T-helper 1 cell treated with Interleukin-12 subunit alpha and Interleukin-12 subunit beta and Interleukin-4 antibody, amounts not matched to agents 30 μg/mL and 1 μg/mL, for 36 hours (primary cell): ENCODE data around the gene ZNF678.

Experiments used
- H3K27ac Mint-ChIP-seq: one replicate; pipeline ENCODE4 v1.8.0; 2021; ENCODE audit warnings: mild to moderate bottlenecking, mixed read lengths
- H3K27me3 Mint-ChIP-seq: one replicate; pipeline ENCODE4 v1.8.0; 2021; ENCODE audit warnings: low read depth, mixed read lengths
- H3K36me3 Mint-ChIP-seq: one replicate; pipeline ENCODE4 v1.8.0; 2021; ENCODE audit warnings: low read depth, mixed read lengths
- H3K4me1 Mint-ChIP-seq: one replicate; pipeline ENCODE4 v1.8.0; 2021; ENCODE audit warnings: low read depth, mixed read lengths
- H3K4me3 Mint-ChIP-seq: one replicate; pipeline ENCODE4 v1.8.0; 2021; ENCODE audit warnings: mild to moderate bottlenecking, moderate library complexity, mixed read lengths
- H3K9me3 Mint-ChIP-seq: one replicate; pipeline ENCODE4 v1.8.0; 2021; ENCODE audit warnings: mixed read lengths

The ZNF678 gene

DNA sequence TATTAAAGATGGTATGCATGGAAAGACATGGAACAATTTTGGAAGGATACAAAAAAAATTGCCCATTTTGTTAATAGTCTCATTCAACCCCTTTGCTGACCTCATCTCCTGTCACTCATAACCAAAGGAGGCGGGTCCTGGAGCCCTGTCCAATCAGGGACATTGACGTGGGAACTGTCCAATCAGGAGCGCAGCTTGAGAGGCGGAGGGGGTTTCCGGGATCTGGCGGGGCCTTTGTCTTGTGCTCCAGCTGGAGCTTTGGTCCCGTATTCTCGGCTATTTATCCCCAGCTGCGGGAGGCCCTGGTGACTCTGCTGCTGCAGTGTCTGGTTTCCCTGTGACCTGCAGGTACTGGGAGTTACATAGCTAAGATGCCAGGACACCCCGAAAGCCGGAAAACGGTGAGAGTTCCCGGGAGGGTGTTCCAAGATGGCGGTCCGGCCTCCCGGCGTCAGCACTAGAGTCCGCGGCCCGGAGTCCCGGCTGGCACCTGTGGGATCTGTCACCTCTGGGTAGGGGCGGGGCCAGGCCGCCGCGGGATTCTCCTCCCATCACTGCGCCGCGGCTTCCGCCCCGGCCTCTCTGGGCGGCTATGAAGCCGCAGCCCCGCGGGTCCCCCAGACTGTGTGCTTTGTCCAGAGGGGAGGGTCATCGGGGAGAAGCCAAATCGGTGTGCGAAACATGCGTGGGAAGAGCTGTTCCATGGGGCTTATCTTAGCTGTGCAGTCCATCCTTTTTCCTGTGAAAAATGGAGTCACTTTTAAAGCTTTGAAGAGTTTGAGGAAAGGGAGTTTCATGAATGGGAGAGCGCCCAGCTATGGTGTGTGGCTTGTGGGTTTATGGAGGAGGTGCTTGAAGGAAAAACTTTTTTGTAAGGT is at the start of gene ZNF678:
Gene ZNF678, plus strand, starts transcription at position 233 of the 878 bp plus-strand sequence. CDS start 87,436 bp downstream, outside the sequence.
- peaks cover 15% of the 10 kb centered on the region for H3K9me3 Mint-ChIP-seq
- peak within 1 kb of the TSS; percentile 88 for H3K27ac Mint-ChIP-seq
- H3K36me3 Mint-ChIP-seq, result peaks cover 10% of the 10 kb centered on the region
- H3K4me1 Mint-ChIP-seq, result peaks cover 17% of the 10 kb centered on the region
- H3K27me3 Mint-ChIP-seq, result peaks cover 21% of the 10 kb centered on the region
- H3K4me3 Mint-ChIP-seq, result peak within 1 kb of the TSS; percentile 89

DNA sequence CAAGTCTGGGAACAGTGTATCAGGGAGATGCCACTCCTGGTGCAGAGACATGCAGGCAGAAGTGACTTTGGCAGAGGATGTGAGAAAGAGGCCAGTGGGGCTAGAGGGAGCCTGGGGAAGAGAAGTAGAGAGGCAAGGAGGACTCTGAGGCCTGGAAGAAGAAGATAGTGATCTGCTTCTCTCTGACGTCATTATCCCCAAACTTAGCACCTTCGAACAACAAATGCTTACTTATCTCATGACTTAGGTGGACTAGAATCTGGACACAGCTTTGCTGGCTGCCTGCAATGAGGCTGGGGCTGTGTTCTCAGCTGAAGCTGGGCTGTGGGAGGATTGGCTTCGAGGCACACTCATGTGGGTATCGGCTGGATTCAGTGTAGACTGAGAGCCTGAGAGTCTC is 44.5 kb upstream of the ZNF678 start:
- Mint-ChIP-seq H3K4me3 (no peak overlapping the region), H3K27ac (no peak overlapping the region), H3K4me1 (no peaks in the 10 kb centered on the region), H3K27me3 (peaks cover 3% of the 10 kb centered on the region), H3K36me3 (no peaks in the 10 kb centered on the region), H3K9me3 (no peaks in the 10 kb centered on the region)

DNA sequence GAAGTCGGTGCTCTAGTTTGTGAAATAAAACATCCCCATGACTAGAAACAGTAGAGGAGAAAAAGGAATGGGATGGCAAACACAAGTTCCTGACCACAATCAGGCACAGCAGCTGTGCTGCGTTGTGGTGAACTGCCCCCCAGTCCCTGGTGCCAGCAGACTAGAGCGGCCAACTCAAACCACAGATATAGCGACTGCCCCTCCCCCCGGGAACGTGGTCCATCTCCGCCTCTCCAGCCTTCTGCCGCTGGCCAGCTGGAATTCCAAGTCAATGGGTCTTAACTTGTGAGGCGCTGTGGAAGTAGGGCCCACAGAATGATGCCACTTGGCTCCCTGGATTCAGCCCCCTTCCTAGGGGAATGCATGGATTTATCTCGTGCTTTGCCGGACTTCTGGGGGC is 41.6 kb upstream of the ZNF678 start:
- Mint-ChIP-seq H3K36me3 (no peaks in the 10 kb centered on the region), H3K4me3 (no peak overlapping the region), H3K9me3 (no peaks in the 10 kb centered on the region), H3K4me1 (no peaks in the 10 kb centered on the region), H3K27ac (no peak overlapping the region), H3K27me3 (peaks cover 3% of the 10 kb centered on the region)

DNA sequence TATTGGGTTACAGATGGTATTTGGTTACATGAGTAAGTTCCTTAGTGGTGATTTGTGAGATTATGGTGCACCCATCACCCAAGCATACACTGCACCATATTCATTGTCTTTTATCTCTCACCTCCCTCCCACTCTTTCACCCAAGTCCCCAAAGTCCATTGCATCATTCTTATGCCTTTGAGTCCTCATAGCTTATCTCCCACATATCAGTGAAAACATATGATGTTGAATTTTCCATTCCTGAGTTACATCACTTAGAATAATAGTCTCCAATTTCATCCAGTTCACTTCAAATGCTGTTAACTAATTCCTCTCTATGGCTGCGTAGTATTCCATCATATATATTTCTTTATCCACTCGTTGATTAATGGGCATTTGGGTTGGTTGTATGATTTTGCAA is 36.8 kb upstream of the ZNF678 start:
- H3K4me1 Mint-ChIP-seq, result no peaks in the 10 kb centered on the region
- H3K27ac Mint-ChIP-seq, result no peak overlapping the region
- H3K9me3 Mint-ChIP-seq, result peaks cover 25% of the 10 kb centered on the region
- H3K4me3 Mint-ChIP-seq, result no peak overlapping the region
- no peaks in the 10 kb centered on the region for H3K27me3 Mint-ChIP-seq
- H3K36me3 Mint-ChIP-seq, result no peaks in the 10 kb centered on the region

GRCh38 chr1:227532019-227532619 is 31.2 kb upstream of the ZNF678 start:
- Mint-ChIP-seq H3K9me3 (peaks cover 29% of the 10 kb centered on the region), H3K36me3 (no peaks in the 10 kb centered on the region), H3K27me3 (no peaks in the 10 kb centered on the region), H3K4me3 (no peak overlapping the region), H3K27ac (no peak overlapping the region), H3K4me1 (no peaks in the 10 kb centered on the region)

DNA sequence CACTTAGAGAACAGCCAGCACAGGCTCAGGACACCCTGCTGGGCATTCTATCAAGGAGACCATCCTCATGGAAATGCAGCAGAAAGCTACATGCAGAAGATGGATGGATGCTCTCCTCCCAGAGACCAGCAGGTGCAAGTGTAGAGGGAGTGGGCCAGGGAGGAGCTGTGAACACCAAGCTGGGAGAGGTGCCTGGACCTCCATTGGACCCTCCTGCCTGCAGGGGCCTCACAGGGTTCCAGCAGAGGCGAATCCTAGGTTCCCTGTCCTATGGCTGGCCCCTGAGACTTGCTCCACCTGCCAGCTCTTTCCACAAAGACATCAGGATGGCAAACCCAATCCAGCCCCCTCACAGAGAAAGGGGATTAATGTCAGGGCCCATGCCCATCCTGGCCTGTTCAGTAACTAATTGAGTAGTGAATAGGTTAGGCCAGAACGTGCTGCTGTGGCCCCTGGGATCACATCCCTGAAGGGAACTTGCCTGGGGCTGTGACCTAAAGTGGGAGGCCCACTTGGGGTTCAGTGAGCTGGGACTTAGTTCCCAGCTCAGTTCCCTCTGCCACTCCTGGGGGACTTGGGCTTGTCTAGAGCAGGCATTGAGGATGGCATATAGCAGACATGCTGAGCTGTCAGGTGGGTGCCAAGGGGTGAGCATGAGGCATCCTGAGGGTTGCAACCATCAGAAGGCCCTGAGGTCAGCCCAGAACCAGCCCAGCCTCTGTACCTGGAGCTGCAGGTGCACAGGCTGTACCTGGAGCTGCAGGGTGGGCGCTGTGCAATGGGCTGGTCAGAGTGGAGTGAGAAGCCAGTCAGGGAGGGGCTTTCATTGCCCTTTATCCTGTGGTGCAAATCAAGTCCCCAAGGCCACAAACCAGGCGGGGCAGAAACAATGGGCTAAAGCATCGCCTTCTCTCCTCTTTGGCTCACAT is 22.9 kb upstream of the ZNF678 start:
- Mint-ChIP-seq H3K9me3 (no peaks in the 10 kb centered on the region), H3K27me3 (peaks cover 4% of the 10 kb centered on the region), H3K27ac (no peak overlapping the region), H3K36me3 (no peaks in the 10 kb centered on the region), H3K4me1 (peaks cover 3% of the 10 kb centered on the region), H3K4me3 (no peak overlapping the region)

DNA sequence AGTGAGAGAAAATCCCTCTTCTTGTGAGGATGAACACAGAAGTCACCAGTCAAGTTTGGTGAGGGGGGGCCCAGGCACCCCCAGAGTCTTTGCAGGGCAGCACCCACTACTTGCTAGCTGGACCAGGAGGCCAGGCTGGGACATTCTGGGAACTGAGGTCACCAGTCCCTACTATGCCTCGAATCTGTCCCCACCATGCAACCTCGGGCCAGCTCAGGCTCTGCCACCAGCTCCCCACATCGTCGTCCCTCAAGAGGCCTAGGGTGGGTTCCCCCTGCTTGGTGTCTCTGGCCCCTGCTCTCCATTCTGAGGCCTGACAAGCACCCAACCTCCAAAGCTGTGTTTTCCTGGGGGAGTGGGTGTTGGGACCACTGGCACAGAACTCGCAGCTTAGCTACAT is 22.2 kb upstream of the ZNF678 start:
- Mint-ChIP-seq H3K9me3 (no peaks in the 10 kb centered on the region), H3K27ac (no peak overlapping the region), H3K36me3 (no peaks in the 10 kb centered on the region), H3K27me3 (peaks cover 4% of the 10 kb centered on the region), H3K4me3 (no peak overlapping the region), H3K4me1 (peaks cover 3% of the 10 kb centered on the region)

- Mint-ChIP-seq H3K27me3 (peaks cover 4% of the 10 kb centered on the region), H3K4me3 (no peak overlapping the region), H3K36me3 (no peaks in the 10 kb centered on the region), H3K27ac (no peak overlapping the region), H3K9me3 (no peaks in the 10 kb centered on the region), H3K4me1 (peaks cover 3% of the 10 kb centered on the region)
These were observed 21.6 kb upstream of the ZNF678 start for GRCh38 chr1:227541796-227542152.

- H3K4me1 Mint-ChIP-seq, result peaks cover 3% of the 10 kb centered on the region
- H3K27me3 Mint-ChIP-seq, result peaks cover 4% of the 10 kb centered on the region
- no peaks in the 10 kb centered on the region for H3K36me3 Mint-ChIP-seq
- no peak overlapping the region for H3K27ac Mint-ChIP-seq
- no peaks in the 10 kb centered on the region for H3K9me3 Mint-ChIP-seq
- peak overlapping the region; percentile 25 for H3K4me3 Mint-ChIP-seq
These were observed 20.9 kb upstream of the ZNF678 start for GRCh38 chr1:227542153-227543120.

DNA sequence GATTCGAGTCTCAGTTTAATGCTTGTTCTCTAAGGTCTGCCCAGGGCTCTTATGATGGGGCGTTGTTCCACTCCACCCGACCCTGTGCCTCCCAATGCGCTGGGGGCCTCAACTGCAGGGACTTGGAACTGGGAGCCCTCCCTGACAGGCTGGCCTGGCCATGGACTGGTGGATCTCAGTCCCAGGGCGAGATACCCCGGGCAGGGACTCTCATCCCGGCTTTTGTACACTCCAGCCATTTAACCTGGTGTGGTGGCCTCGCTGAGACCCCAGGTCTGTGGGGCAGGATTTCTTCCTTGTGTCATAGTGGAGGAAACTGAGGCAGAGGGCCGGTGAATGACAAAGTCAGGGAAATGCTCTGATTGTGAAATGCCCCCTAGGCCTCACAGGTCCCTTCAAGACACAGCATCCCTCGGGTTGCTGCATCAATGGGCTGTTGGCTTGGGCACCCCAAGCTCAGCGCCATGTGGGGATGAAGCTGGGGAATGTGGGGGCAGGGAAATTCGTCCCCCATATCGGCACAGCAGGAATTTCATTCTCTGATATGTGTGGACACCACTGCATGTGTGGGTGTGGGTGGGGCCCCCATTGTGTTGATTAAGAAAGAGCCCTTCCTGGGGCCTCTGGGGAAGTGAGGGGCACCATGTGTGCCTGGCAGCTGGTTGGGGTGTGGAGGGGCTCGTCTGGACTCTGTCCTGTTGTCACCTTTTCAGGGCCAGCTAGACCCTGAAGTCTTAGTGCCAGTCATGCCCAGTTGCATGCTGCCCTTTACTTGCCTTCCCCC is 19.9 kb upstream of the ZNF678 start:
- Mint-ChIP-seq H3K4me1 (peaks cover 3% of the 10 kb centered on the region), H3K27me3 (peaks cover 4% of the 10 kb centered on the region), H3K27ac (no peak overlapping the region), H3K9me3 (no peaks in the 10 kb centered on the region), H3K4me3 (peak overlapping the region; percentile 25), H3K36me3 (no peaks in the 10 kb centered on the region)

DNA sequence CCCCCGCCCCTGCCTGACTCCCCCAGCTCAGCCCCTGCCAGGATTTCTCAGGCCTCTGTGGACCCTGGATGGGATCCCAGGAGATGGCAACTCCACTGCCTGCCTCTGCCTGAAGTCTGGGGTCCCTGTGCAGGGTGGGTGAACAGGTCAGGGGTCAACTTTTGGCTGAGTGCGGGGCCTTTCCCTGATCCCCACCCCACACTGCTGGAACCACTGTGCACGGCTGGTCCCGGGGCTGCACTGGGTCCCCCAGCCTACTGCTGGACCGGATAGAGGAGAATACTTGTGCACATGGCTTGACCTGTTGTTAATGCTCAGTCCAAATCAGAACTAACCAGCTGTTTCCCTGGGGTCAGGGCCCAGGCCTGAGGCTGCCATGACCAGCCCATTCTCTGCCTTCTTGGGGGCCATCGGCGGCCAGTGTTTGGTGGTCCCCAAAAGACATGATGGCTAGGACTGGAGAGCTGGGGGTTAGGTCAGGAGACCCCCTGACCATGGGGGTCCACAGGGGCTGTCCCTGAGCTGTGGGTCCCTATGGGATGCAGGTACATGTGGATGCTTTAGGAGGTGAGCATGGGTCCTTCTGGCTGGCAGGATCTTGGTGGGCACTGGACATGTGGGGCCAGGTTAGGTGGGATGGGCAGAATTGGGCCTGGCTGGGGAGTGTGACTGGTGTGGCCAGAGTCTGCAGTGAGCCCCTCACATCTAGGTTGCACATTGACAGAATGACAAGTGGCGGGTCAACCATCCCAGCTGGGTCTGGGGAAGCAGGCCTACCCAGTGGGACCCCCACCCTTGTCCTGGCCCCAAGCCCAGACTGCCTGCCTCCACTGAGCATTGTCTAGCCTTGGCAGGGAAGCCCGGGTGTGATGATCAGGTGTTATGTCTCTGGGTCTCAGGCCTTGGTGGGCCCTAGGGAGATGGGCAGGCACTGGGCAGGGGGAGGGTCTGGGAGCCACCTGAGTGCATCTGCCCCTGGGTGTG is 19.0 kb upstream of the ZNF678 start:
- H3K4me3 Mint-ChIP-seq, result no peak overlapping the region

GRCh38 chr1:227545361-227545760 is 18.0 kb upstream of the ZNF678 start:
- no peaks in the 10 kb centered on the region for H3K36me3 Mint-ChIP-seq
- H3K27me3 Mint-ChIP-seq, result peaks cover 7% of the 10 kb centered on the region
- H3K4me1 Mint-ChIP-seq, result peaks cover 3% of the 10 kb centered on the region
- no peak overlapping the region for H3K27ac Mint-ChIP-seq
- H3K4me3 Mint-ChIP-seq, result no peak overlapping the region
- peaks cover 4% of the 10 kb centered on the region for H3K9me3 Mint-ChIP-seq

More for the DNA sequence above, 19.0 kb upstream of the ZNF678 start:
- Mint-ChIP-seq H3K36me3 (no peaks in the 10 kb centered on the region), H3K27ac (no peak overlapping the region), H3K27me3 (peaks cover 7% of the 10 kb centered on the region), H3K9me3 (no peaks in the 10 kb centered on the region), H3K4me1 (peaks cover 3% of the 10 kb centered on the region)
